SK-N-MC (cell line): ENCODE results near the gene RNF125.

ENCODE experiments used
- EZH2 ChIP-seq: fragments of 200-600 bp; sonication (generic); IDR thresholded peaks from one replicate; pipeline ENCODE4 v1.6.1; 2017; ENCODE audit warnings: antibody characterized with exemption
- FOXP2 ChIP-seq: optimal IDR thresholded peaks from 2 replicates; pipeline ENCODE3; 2011; ENCODE audit warnings: mild to moderate bottlenecking, moderate library complexity; ENCODE audit not compliant: insufficient read depth; ENCODE audit errors: extremely low read length, control extremely low read depth
- POLR2AphosphoS5 ChIP-seq: IDR thresholded peaks from 2 replicates; pipeline ENCODE4 v1.6.1; 2012; ENCODE audit warnings: mild to moderate bottlenecking, low read depth, low read length, borderline replicate concordance

DNA sequence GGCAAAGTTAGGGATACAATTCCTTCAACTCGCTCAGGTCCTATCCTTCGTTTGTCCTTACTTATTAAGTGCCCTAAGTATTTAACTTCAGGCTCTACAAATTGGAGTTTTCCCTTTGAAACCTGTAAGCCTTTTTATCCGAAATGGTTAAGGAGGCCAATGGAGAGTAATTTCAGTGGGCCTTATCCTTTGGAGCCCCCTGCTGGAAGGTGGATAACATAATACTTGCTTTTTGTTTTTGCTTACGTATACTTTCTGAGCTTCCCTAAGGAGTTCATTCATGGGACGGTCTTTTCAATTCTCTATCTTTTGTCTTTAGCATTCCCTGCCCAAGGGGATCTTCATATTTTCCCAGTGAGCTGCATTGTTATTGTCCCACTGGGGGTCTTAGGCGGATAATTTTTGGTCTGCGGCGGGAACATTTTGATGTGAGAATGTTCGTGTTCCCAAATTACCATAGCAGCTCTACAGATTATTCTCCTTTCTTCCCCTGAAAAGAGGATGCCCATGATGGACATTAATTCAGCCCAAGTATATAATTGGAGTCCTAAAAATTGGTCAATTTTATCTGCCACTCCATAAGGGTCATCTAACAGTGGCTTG is 41.3 kb upstream of the RNF125 start:
- TF ChIP-seq POLR2AphosphoS5 (no peak), EZH2 (no peak), FOXP2 (no peak)
